ENCODE measurements around the gene RASGRF1.

GRCh38 chr15:79025201-79025600 is 65.4 kb downstream of the RASGRF1 start:
- TF ChIP-seq EZH2 (IDR thresholded peaks at IDR 0.05) = no peak
- TF ChIP-seq POLR2AphosphoS5 (IDR thresholded peaks at IDR 0.05; ENCODE audit: borderline replicate concordance, low read depth, low read length) = no peak

All from SK-N-MC (cell line).